DND-41 (cell line): ENCODE results near the gene IGFBP2.

ENCODE experiments used
- CTCF ChIP-seq: IDR thresholded peaks from 2 replicates; pipeline ENCODE4 v1.5.1; 2012; ENCODE audit warnings: borderline replicate concordance, low read length, moderate library complexity, mild to moderate bottlenecking; ENCODE audit not compliant: poor library complexity, severe bottlenecking; ENCODE audit errors: extremely low read depth
- EZH2 ChIP-seq: IDR thresholded peaks from 3 replicates; pipeline ENCODE4 v1.6.1; 2012; ENCODE audit warnings: borderline replicate concordance, low read depth, mild to moderate bottlenecking, moderate library complexity, low read length, inconsistent platforms; ENCODE audit not compliant: severe bottlenecking

- TF ChIP-seq CTCF (no peak), EZH2 (no peak)
These were observed 44.3 kb downstream of the IGFBP2 start for GRCh38 chr2:216677439-216678097.
